ENCODE data around the gene SEPTIN12.
"Not testable (repeated sequence)": the region's sequence is repeated elsewhere in the genome, so short reads cannot be mapped to it uniquely, and the experiment has no call there.

SEPTIN12 gene

GRCh38 chr16:4754865-4755264 is 33.3 kb downstream of the SEPTIN12 start:
- DNase-seq (ENCODE audit: low read depth, low spot score), result no peak

- no peak for DNase-seq (ENCODE audit: low read depth, low spot score)
Observed at GRCh38 chr16:4753227-4753626, 34.9 kb downstream of the SEPTIN12 start.

GRCh38 chr16:4752351-4753100 is 35.6 kb downstream of the SEPTIN12 start:
- DNase-seq (ENCODE audit: low read depth, low spot score), result no peak

GRCh38 chr16:4750896-4751295 is 37.2 kb downstream of the SEPTIN12 start:
- no peak for DNase-seq (ENCODE audit: low read depth, low spot score)

GRCh38 chr16:4749700-4750257 is 38.4 kb downstream of the SEPTIN12 start:
- no peak for DNase-seq (ENCODE audit: low read depth, low spot score)

GRCh38 chr16:4748682-4749411 is 39.3 kb downstream of the SEPTIN12 start:
- no peak for DNase-seq (ENCODE audit: low read depth, low spot score)

- DNase-seq (ENCODE audit: low read depth, low spot score), result no peak
Observed at GRCh38 chr16:4747906-4748681, 40.1 kb downstream of the SEPTIN12 start.

GRCh38 chr16:4746991-4747574 is 41.1 kb downstream of the SEPTIN12 start:
- DNase-seq (ENCODE audit: low read depth, low spot score), result no peak

- no peak for DNase-seq (ENCODE audit: low read depth, low spot score)
Observed at GRCh38 chr16:4746215-4746614, 41.9 kb downstream of the SEPTIN12 start.

GRCh38 chr16:4745274-4745569 is 42.9 kb downstream of the SEPTIN12 start:
- DNase-seq (ENCODE audit: low read depth, low spot score), result no peak

- DNase-seq (ENCODE audit: low read depth, low spot score), result no peak
Observed at GRCh38 chr16:4744555-4745273, 43.4 kb downstream of the SEPTIN12 start.

GRCh38 chr16:4743226-4743878 is 44.8 kb downstream of the SEPTIN12 start:
- no peak for DNase-seq (ENCODE audit: low read depth, low spot score)

GRCh38 chr16:4738370-4738769 is 49.8 kb downstream of the SEPTIN12 start:
- not testable (repeated sequence) for DNase-seq (ENCODE audit: low read depth, low spot score)

- no peak for DNase-seq (ENCODE audit: low read depth, low spot score)
Observed at GRCh38 chr16:4737545-4737944, 50.6 kb downstream of the SEPTIN12 start.

- DNase-seq (ENCODE audit: low read depth, low spot score), result no peak
Observed at GRCh38 chr16:4736546-4736945, 51.6 kb downstream of the SEPTIN12 start.

GRCh38 chr16:4734730-4735535 is 53.2 kb downstream of the SEPTIN12 start:
- no peak for DNase-seq (ENCODE audit: low read depth, low spot score)

GRCh38 chr16:4734063-4734729 is 53.9 kb downstream of the SEPTIN12 start, which contains the start of the genes ANKS3 and DNAAF8:
TSS of gene ANKS3 (minus strand) at chr16:4734271. CDS start at chr16:4730149, 4,122 bp downstream.
TSS of gene DNAAF8 (plus strand) at chr16:4734537. CDS start at chr16:4736515, 1,978 bp downstream.
- DNase-seq (ENCODE audit: low read depth, low spot score), result peak; percentile 83

- no peak for DNase-seq (ENCODE audit: low read depth, low spot score)
Observed at GRCh38 chr16:4733747-4734062, 54.4 kb downstream of the SEPTIN12 start.

GRCh38 chr16:4733211-4733742 is 54.9 kb downstream of the SEPTIN12 start:
- DNase-seq (ENCODE audit: low read depth, low spot score), result no peak
